ENCODE measurements around the gene PTCH1.

Gene PTCH1

DNA sequence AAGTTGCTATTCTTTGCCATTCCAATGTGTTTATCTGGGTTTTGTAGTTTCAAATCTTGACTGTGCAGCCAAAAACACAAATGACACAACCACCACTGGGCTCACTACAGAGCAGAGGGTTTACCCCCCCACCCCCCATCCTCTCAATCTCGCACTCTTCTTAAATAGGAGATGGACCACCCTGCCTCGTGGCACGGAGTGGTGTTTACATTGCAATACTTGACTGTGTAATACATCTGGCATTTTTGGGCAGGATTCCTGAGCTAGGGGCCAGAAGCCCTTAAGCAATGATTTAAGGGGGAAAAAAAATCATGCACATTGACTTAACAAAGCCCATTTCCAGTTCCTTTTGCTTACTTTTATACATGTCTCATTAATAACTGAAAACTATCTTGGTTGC, 19.0 kb downstream of the PTCH1 start:
- DNase-seq = no peak

DNA sequence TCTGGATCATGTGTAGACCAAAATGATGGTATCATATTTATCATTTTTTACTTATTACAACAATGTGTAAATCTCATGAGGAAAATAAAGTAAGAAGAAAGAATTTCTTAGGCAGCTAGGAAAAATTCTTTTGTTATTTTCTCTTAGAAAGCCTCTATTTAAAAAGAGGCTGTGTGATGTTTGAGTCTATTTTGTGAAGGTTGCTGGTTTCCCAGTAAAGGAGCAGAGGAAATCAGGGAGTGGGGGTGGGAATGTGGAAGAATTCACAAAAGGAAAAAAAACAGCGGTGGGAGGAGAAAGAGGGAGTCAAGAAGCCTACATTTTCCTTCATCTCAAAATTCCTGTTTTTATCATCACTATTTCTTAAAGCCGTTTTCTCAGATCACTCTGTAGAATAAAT, 20.1 kb downstream of the PTCH1 start:
- no peak for DNase-seq

DNA sequence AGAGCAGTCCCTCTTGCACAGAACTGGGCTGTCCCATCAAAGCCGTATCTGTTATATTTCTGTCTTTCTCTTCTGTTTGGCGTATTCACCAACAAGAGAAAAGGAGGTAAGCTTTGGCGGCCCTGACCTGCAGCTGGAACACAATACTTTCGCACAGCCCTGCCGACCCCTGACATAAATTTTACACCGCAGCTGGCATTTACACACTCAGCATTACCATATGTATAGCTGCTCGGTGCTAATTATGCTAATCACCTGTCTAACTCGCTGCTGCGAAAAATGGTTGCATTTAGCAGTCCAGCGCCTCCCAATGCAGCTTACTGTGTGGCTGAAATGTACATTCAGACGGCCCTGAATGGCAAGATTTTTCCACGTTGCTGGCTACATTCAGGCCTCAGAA, 20.8 kb downstream of the PTCH1 start:
- no peak for DNase-seq

DNA sequence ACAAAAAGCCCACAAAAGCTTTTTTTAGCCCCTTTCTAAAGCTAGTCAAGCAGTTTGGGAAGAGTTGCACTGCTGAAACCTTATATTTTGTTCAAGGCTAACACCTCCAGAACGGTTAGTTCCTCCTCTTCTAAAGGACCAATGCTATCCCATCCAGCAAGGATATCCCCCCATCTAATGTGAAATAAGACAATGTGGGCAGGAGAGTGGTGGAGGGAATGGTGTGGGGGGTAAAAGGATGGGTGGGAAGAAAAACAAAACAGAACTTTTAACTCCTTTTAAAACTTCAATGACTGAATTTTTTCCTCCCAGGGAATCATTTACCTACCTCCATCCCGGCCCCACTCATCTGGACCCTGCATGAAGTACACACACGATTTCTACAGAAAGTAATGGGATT, 21.2 kb downstream of the PTCH1 start:
- DNase-seq = no peak

DNA sequence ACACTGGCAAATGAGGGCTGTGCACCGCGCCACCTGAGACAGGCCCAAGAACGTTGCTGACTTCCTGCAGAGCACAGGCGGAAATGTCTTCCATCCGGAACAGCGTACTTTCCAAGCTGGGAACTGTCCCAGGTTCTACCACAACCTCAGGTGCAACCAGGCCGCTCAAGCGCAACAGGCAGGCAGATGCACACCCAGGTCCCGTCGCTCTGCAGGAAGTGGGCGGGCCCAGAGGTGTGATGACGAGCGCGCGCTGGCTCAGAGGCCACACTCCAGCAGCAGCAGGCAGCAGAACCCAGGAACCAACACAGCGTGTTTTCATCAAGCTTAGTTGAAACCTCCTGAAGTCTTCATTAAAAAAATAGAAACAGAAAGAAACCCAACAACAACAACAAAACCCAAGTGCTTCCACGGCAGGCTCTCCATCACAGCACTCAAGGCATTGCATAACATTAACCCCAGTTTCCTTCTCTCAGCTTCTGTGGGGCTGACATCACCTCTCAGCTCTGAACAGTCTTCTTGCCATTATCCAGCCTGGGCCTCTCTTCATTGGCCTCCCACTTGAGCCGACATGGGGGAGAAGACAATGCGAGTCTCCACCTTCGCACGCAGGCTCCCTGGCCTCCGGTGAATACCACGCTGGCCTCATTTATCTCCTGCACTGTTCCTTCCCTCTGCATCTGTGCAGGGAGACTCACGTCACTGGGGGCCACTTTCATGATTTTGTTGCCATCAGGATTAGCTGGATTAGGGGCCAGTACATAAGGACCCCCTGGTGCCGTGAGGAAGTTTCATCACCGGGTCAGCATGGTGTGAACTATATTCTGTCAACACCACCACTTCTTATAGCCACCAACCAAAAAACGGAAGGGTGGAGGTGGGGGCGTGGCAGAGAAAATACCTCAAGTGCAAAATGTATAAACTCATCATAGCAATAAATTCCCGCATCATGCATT, 22.1 kb downstream of the PTCH1 start:
- DNase-seq = peak; percentile 46

DNA sequence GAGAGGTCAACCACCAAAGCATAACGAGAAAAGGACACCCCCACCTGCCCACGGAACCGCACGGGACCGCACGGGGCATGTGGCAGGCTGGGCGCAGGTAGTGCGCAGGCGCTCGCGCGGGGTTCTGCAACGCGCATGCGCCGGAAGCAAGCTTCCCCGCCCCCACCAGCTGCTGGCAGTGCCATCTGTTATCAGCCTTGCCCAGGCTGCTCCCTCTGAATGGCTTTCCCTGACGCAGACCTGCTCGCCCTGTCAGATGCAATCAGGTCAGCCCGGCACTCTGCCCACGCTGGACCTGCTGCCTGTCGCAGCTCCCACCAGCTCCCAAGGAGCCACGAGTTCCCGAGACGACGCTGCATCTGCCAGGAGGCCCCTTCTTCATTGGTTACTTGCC, 22.8 kb downstream of the PTCH1 start:
- peak; percentile 54 for DNase-seq

DNA sequence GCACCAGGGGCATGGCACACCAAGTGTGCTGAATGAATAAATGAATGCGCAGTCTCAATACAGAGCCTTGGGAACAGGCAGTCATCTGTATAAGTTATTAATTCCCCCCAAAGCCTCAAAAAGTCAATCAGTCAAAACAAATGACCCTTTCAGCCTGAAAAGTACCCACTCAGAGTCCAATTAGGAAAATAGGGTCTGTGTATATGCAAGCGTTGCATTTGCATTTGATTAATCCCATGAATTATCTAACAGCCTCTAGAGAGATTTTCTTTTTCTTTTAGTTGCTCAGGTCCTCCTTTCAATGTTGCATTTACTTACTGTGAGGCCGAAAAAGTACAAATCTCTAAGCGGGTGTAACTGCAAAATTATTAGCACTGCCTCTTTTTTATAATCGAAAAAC, 23.4 kb downstream of the PTCH1 start:
- DNase-seq = no peak

DNA sequence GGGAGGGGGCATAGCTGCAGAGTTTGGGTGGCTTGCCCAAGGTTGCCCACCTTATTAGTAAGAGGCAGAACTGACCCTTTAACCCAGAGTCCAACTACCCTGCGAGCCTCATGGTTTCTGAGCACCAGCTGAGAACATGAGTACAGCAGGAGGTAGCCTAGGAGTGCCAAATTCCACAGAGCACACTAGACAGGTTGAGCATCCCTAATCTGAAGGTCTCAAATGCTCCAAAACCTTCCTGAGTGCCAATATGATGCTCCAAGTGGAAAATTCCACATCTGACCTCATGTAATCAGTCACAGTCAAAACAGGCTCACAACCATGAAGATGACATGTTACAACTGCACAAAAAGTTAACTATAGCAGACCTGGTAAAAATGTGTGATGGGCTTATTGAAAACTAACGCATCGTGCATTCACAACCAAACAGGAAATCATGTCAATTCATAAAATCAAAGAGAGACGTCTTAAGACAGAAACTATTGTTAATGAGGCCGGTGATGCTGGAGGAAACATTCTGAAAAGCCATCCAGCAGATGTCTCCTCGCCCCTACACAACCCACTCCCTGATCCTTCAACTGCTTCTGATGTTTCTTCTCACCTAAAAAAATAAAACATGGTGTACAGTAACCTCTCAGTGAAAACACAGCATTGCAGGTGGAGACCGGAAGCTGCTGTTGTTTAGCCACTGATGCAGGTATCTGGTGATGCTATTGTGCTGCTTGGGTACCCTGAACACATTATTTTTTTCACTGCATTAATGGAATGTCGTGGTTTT, 25.0 kb downstream of the PTCH1 start:
- no peak for DNase-seq

DNA sequence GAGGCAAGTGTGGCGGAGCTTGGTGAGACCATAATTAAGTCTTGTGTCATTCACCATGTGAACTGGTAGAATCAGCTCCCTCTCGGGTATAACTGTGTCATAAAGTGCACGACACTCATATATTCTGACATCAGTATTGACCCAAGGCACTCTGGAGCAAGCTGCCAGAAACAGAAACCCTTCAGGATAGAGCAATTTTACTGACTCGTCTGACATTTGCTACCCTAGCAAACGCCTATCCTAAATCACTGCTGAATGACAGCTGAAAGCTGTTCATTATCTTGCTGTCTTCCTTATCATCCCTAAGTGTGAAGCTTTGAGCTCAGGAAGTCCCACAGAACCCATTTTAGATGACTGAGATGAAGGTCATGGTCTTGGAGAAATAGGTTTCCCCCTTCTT, 27.8 kb downstream of the PTCH1 start:
- no peak for DNase-seq

DNA sequence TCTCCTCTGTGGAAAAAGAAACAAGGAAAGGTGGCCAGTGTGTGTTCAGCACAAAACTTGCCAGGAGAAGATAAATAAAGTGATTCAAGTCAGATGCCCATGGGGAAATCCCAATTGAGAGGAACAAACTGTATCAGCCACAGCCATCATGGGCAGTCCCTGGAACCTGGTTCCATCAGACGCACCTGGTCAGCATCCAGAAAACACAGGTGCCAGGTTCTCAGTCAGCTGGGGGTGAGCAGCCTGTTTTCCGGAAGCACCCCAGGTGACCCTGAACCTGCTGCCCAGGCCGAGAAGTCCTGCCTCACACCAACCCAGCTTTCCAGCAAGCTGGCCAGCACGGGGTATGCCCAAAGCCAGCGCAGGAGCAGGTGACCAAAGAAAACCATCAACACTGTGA, 30.5 kb downstream of the PTCH1 start:
- no peak for DNase-seq

DNA sequence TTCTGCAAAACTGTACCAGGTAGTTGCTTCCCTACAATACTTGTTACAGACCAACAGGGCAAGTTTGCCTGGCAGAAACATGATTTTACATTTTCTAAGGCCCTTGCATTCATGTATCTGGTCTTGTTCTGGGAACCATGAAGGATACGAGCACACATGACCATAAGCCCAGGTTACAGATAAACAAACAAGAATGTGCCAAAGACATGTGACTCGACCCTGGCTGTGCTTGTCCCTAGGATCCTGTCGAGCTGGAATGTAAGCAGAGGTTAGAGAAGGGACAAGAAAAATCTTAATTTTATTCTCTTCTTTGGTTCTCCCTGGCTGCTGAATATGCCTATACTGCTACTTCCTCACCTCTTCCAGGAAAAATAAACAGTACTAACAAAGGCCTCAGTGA, 32.5 kb downstream of the PTCH1 start:
- DNase-seq = no peak

DNA sequence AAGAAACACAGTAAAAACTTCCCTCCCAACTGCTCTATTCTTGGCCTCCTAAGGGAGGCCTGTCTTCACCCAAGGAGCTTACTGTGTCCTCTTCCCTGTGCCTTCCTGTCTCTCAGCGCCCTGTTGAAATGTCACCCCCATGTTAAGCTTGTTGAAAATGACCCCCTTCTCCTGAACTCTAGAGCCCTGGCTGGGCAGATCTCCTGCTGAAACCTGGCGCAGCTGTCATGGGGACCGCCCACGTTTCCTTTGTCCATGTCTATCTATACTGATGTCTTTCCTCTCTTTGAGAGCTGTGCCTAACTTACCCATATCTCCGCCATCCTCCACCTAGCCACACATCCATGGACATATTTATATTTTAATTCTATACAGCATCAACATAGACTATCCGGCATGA, 33.3 kb downstream of the PTCH1 start:
- no peak for DNase-seq

DNA sequence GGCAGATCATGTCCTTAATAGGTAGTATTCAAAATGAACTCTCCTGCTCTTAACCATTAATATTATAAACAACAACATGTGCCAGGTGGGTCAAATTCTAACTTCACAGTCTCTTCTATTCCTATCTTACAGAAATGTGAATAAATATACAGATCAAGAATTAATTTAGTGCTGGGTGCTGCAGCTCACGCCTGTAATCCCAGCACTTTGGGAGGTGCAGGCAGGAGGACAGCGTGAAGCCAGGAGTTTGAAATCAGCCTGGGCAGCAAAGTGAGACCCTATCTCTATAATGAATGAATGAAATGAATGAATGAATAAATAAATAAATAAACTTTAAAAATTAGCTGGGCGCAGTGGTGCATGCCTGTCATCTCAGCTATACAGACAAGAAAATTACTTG, 34.1 kb downstream of the PTCH1 start:
- no peak for DNase-seq

DNA sequence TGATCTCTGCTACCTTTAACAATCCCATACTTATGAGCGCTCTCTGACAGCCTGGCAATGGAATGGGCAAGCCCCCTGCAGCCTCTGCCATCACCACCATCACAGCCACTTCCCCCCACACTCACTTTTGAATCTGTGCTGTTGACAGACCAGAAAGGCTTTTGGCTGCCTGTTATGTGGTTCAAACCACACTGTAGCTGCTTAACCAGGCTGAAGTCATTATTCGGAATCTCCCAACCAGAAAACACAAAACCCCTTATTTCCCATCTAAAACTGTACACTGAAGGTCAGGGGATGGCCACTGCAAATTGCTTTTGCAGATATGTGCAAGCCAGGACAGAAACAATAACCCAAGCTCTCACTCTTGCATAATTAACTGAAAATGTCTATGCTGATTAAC, 35.8 kb downstream of the PTCH1 start:
- no peak for DNase-seq

DNA sequence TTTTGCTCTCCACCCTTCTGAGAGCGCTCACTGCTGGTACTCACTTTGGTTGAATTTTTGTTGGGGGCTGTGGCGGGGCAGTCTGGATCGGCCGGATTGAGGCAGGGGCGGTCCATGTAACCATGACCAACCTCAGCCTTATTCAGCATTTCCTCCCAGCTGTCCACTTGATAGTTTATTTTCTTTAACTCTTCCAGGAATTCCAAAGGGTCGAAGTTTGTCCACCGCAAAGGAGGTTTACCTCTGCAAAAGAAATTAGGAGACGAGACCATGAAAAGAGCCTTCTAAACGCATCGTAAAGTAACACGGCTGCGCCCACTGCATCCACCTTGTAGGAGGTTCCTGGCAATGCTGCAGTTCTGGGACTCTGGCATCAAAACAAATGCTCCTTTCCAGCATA, 36.4 kb downstream of the PTCH1 start:
- DNase-seq = no peak

DNA sequence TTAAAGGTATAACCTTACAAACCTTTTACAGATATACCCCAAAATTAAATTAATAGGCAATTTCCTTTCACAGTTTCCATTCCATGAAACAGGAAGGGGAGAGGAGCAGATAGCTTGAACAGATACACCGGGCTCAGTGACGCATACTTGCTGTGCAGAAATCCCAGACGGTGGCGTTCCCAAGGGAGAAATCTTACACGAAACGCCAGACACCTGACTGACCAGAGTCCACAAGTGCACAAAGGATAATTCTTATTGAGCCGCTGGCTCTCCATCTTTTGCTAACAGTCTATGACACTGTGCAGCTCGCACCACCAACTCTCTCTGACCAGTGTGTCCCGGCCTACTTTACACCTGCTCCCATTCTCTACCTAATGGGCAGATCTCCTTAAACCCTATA, 37.4 kb downstream of the PTCH1 start:
- no peak for DNase-seq

DNA sequence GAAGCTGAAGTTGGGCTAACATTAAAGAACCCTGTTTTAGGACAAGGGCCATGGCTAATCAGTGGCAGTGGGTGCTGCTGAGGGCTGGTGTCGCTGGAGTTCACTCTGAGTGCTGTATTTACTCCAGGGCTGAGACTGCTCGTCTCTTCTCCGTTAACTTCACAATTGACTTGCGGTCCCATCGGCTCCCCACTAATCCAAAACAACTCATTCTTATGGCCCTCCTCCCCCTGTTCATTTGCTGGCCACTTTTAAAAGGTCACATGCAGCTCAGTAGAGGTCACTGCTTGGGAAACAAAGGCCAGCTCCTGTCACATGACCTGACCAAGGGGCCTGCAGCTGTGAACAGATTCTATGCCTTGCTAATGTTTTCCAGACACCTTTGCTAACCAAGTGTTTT, 38.4 kb downstream of the PTCH1 start:
- no peak for DNase-seq

DNA sequence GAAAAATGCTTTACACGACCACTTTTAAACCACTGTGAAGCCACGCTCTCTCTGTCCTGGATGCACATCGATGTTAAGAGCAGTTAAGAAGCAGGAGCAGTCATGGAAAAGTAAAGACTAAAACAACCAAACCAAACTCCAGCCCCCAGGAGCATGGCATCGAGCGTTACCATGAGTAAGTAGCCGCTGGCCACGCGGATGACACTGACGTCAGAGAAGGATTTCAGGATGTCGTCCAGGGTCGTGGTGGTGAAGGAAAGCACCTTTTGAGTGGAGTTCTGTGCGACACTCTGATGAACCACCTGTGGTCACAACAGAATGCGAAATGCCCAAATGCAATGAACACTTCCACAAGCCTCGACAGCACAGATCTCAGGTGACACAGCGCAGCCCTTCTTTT, 38.9 kb downstream of the PTCH1 start:
- DNase-seq = no peak

DNA sequence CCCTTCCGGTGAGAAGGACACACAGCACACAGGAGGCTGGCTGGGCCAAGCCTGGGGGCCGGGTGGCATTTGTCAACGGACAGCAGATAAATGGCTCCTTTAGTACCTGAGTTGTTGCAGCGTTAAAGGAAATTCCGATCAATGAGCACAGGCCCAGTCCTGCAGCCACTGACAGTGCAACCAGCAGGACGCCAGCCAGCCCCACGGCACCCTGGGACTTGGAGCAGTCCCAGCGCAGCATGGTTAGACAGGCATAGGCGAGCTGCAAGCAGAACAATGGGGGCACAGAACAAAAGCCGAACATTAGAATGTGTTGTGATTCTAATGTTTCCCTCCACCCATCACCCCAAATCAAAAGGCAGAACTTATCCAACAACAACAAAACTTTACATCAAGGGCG, 39.3 kb downstream of the PTCH1 start:
- DNase-seq = no peak

DNA sequence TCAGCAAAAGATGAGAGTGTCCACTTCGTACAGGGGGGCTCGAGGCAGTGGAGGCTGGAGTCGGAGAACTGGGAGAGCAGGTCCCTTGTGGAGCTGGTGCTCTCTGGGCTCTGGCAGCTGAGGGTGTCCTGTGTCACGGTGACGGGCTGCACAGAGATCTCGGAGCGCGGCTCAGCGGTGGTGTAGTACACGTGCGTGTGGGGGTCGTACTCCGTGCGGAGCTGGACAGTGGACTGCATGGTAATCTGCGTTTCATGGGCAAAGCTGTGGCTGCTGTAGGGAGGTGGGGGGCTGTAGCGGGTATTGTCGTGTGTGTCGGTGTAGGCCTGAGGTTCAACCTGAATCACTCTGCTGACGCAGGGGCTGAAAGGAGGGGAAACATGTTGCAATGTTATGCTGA, 48.0 kb downstream of the PTCH1 start:
- no peak for DNase-seq

DNA sequence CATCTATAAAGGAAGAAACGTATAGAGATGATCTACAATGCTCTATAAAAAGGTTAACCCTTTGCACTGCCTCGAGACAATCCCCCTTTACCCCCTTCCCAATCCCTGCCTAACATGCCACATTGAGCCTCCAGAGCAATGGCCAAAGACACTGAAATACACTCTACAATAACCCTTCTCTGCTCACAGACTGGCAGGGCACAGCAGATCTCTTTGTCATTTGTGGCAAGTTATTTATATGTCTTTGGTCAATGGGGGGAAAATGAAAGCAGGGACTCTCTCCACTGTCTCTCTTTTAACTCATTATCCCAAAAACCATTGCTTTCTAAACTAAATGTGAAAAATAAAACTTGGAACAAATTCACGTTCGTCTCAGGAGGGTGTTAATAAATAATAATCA, 51.7 kb downstream of the PTCH1 start:
- no peak for DNase-seq

DNA sequence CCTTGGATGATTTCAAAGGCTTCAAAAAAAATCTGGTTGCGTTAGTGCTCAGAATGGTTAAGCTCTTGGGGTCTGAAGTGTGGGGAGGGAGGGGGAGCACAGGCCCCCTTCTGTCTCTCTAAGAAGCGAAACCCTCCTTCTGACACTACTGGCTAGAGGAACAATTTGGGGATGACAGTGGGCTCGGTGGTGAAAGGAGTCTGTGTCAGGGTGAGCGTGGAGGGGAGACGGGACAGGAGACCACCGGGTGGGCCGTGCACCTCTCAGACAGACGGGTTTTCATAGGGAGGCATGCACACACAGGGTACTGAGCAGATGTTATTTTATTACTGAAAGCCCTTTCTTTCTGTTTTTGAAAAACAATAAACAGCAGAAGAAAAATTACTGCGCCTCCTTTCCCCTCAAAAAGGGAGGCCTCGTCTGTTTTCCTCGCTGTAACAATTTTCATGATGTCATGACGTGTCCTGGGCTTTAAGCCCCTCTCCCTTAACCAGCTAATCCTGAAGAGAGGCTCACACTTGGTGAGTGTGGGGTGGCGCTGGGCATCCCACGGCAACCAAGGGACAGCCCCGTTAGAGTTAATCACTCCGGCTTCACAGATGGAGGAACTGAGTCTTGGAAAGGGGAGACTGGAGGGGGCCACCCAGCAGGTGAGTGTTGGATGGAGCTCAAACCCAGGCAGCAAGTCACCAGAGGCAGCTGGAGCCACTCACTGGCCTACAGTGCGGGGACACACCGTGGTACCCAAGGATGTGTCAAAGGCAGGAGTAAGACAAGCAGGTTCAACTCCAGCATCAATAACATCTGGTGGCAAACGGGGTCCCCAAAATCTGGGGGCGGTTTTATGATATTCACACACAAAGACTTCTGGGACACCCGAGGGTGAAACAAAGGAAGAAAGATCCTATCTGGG, 53.4 kb downstream of the PTCH1 start:
- DNase-seq = no peak
